ENCODE results near the gene ARHGEF4. TPM values are rescaled to one million over a fixed set of nuclear protein-coding genes. Genes with fewer than 3 reads are reported as not detected.
A peak's percentile ranks its signal among the peaks of the same experiment; 100 is the strongest.

Gene ARHGEF4
- total and polyA plus RNA-seq, 4 donors, result 1.1 to 6.9 (median 2.2) TPM

DNA sequence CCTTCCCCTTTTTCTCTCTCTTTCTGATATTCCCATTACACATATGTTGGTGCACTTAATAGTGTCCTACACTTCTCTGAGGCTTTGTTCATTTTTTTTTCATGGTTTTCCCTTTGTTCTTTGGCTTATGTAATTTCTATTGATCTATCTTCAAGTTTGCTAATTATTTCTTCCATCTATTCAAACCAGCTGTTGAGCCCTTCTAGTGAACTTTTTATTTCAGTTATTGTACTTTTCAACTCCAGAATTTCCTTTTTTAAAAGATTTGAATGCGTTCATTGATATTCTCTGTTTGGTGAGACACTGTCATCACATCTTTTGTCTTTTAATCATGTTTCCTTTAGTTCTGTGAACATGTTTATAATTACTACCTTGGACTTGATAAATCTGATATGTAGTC is 118.2 kb downstream of the ARHGEF4 start:
- 87 to 93% methylated on average over 1 of the region's 1 CpG for WGBS, 2 donors
- Histone ChIP-seq H3K4me1 (ENCODE audit: control insufficient read depth in 1 of 2, insufficient read depth in 2 of 2, low read length in 2 of 2) (no peaks in the 10 kb centered on the region), H3K27ac (ENCODE audit: low read depth in 1 of 2, low read length in 2 of 2) (no peak overlapping the region), H3K36me3 (ENCODE audit: control insufficient read depth in 1 of 2, insufficient read depth in 2 of 2, low read length in 1 of 2) (no peaks in the 10 kb centered on the region), H3K4me3 (ENCODE audit: low read length in 2 of 2) (no peak overlapping the region), H3K9me3 (ENCODE audit: control insufficient read depth, low read length) (peaks cover 1% of the 10 kb centered on the region), H3K27me3 (ENCODE audit: control insufficient read depth in 1 of 2, insufficient read depth in 2 of 2, low read length in 1 of 2) (no peaks in the 10 kb centered on the region)
- ATAC-seq (ENCODE audit: low FRiP score), result no peak
- no peak for DNase-seq
- intact Hi-C loops (cut with DNase I), result no loop called here

DNA sequence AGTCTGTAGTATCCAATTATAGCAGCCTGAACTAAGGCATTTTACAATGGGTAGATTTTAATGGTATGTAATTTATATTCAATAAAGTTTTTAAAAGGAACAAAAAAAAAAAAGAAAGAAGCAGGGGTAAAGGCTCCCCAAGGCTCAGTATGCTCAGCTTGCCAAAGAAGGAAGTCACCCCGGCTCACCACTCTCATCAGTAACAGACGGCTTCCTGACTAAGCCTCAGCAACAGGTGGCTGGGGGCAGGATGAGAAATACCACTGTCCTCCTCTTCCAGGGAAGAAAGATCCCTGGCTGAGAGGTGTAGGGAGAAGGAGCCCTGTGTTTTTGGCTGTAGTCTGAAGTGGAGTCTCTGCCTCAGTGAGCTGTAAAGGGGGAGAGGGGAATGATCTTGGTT is 121.2 kb downstream of the ARHGEF4 start:
- Histone ChIP-seq H3K4me3 (ENCODE audit: low read length in 2 of 2) (no peak overlapping the region), H3K27ac (ENCODE audit: low read depth in 1 of 2, low read length in 2 of 2) (no peak overlapping the region), H3K27me3 (ENCODE audit: control insufficient read depth in 1 of 2, insufficient read depth in 2 of 2, low read length in 1 of 2) (no peaks in the 10 kb centered on the region), H3K4me1 (ENCODE audit: control insufficient read depth in 1 of 2, insufficient read depth in 2 of 2, low read length in 2 of 2) (no peaks in the 10 kb centered on the region), H3K36me3 (ENCODE audit: control insufficient read depth in 1 of 2, insufficient read depth in 2 of 2, low read length in 1 of 2) (no peaks in the 10 kb centered on the region), H3K9me3 (ENCODE audit: control insufficient read depth, low read length) (peaks cover 1% of the 10 kb centered on the region)
- 62 to 65% methylated on average over 2 of the region's 2 CpGs for WGBS, 2 donors
- intact Hi-C loops (cut with DNase I), result no loop called here
- DNase-seq, result no peak
- ATAC-seq (ENCODE audit: low FRiP score), result no peak

DNA sequence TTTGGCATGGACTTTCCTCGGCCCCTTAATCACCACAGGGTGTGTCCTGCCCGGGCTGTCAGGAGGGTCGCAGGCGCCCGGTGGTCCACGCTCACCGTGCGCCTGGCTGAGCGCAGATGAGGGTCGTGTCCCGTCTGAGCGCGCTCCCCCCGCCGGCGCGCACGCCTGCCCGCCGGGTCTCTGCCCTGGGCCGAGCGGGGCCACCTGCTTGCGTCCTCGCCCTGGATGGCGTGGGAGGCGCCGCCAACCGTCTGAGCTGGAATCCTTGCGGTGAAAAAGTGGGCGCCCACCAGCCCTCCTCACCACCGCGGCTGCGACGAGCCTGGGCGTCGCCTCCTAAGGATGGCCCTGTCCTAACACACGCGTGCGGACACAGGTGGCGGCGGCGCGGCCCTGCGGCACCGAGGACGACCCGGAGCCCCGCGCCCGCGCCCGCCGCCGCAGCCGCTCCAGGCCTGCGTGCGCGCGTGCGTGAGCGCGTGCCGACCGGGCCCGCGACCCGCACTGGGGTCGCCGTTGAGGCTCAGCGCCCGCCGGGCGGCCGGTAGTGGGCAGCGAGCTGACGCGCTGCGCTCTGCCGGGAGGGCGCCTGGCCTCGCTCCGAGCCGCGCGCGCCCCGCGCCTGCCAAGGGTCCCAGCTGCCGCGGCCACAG is 126.6 kb downstream of the ARHGEF4 start:
- no peak for DNase-seq
- Histone ChIP-seq H3K9me3 (ENCODE audit: control insufficient read depth, low read length) (no peaks in the 10 kb centered on the region), H3K4me3 (ENCODE audit: low read length in 2 of 2) (no peak overlapping the region), H3K4me1 (ENCODE audit: control insufficient read depth in 1 of 2, insufficient read depth in 2 of 2, low read length in 2 of 2) (no peaks in the 10 kb centered on the region), H3K27me3 (ENCODE audit: control insufficient read depth in 1 of 2, insufficient read depth in 2 of 2, low read length in 1 of 2) (peaks cover 0 to 2% of the 10 kb centered on the region in 2 donors), H3K36me3 (ENCODE audit: control insufficient read depth in 1 of 2, insufficient read depth in 2 of 2, low read length in 1 of 2) (no peaks in the 10 kb centered on the region), H3K27ac (ENCODE audit: low read depth in 1 of 2, low read length in 2 of 2) (no peak overlapping the region)
- WGBS, 2 donors, result 2 to 3% methylated on average over 71 to 90 of the region's 90 CpGs
- no peak for ATAC-seq (ENCODE audit: low FRiP score)
- intact Hi-C loops (cut with DNase I), result no loop called here

DNA sequence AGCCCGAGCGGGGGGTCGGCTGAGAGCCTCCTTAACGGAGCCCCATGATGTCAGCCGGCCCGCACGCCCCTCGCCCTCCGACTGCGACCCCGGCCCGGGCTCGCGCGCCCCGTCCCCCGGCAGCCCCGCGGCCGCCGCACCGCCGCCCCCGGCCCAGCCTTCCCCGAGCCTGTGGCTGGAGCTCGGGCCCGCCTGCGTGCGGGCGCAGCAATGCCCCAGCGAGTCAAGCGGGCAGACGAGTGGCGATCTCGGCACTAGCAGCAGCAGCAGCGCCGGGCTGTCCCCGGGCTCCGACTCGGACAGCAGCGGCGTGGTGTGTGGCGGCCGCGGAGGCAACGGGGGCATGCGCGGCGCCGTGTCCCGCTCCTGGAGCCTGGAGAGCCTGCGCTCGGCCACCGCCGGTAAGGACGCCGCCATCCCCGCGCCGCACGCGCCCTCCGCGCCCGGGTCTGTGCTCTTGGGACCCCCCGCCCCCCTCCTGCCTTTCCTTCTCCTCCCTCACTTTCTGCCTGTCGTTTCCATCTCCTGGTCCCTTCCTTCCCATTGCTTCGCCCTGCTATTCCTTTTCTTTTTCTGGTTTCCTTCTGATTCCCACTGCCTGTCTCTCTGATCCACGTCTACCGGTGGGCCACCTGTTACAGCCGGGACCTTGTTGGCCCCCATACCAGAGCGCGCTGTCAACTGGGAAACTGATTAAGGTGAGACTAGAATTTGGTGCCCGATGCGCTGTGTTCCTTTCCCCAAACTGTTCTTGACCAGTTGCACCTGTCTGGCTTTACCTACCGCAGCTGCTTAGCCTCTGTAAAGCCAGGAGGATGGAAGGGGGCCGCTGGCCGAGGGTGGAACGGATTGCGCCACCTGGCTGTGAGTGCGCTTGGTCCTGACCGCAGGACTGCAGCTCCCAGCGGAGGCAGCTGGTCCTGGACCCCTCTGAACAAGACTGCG is 127.4 kb downstream of the ARHGEF4 start:
- DNase-seq (no peak), ATAC-seq (ENCODE audit: low FRiP score) (no peak)
- H3K27me3 ChIP-seq (ENCODE audit: control insufficient read depth in 1 of 2, insufficient read depth in 2 of 2, low read length in 1 of 2), result peaks cover 0 to 2% of the 10 kb centered on the region in 2 donors

DNA sequence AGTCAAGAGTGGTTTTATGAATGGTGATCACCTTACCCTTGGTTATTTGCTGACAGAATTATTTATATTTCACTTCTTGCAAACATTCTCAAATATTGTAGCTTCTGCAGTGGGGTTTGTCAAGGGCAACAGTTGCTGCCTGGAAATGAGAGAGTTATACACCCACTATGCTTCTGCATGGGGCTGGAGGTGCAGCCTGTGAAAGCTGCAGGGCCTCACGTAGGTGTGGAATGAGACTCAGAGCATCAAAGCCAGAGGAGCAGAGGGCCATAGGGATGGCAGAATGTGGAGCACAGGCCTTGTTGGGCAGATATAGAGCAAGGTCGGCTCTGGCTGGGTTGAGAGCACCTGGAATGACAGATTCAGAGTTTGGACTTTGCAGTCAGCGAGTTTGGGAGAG is 128.2 kb downstream of the ARHGEF4 start:
- 87 to 88% methylated on average over 3 of the region's 3 CpGs for WGBS, 2 donors
- intact Hi-C loops (cut with DNase I), result no loop called here
- DNase-seq (no peak), ATAC-seq (ENCODE audit: low FRiP score) (no peak)
- Histone ChIP-seq H3K27me3 (ENCODE audit: control insufficient read depth in 1 of 2, insufficient read depth in 2 of 2, low read length in 1 of 2) (peaks cover 0 to 2% of the 10 kb centered on the region in 2 donors), H3K4me1 (ENCODE audit: control insufficient read depth in 1 of 2, insufficient read depth in 2 of 2, low read length in 2 of 2) (no peaks in the 10 kb centered on the region), H3K27ac (ENCODE audit: low read depth in 1 of 2, low read length in 2 of 2) (no peak overlapping the region), H3K4me3 (ENCODE audit: low read length in 2 of 2) (no peak overlapping the region), H3K9me3 (ENCODE audit: control insufficient read depth, low read length) (no peaks in the 10 kb centered on the region), H3K36me3 (ENCODE audit: control insufficient read depth in 1 of 2, insufficient read depth in 2 of 2, low read length in 1 of 2) (no peaks in the 10 kb centered on the region)

More for the DNA sequence above, 127.4 kb downstream of the ARHGEF4 start:
- H3K4me3 ChIP-seq (ENCODE audit: low read length in 2 of 2), result peak overlapping the region in 1 of 2 donors; percentile 2
- intact Hi-C loops (cut with DNase I), result no loop called here
- H3K4me1 ChIP-seq (ENCODE audit: control insufficient read depth in 1 of 2, insufficient read depth in 2 of 2, low read length in 2 of 2), result no peaks in the 10 kb centered on the region
- WGBS, 2 donors, result 2 to 5% methylated on average over 42 to 84 of the region's 84 CpGs
- no peaks in the 10 kb centered on the region for H3K9me3 ChIP-seq (ENCODE audit: control insufficient read depth, low read length)
- H3K27ac ChIP-seq (ENCODE audit: low read depth in 1 of 2, low read length in 2 of 2), result no peak overlapping the region
- H3K36me3 ChIP-seq (ENCODE audit: control insufficient read depth in 1 of 2, insufficient read depth in 2 of 2, low read length in 1 of 2), result no peaks in the 10 kb centered on the region

DNA sequence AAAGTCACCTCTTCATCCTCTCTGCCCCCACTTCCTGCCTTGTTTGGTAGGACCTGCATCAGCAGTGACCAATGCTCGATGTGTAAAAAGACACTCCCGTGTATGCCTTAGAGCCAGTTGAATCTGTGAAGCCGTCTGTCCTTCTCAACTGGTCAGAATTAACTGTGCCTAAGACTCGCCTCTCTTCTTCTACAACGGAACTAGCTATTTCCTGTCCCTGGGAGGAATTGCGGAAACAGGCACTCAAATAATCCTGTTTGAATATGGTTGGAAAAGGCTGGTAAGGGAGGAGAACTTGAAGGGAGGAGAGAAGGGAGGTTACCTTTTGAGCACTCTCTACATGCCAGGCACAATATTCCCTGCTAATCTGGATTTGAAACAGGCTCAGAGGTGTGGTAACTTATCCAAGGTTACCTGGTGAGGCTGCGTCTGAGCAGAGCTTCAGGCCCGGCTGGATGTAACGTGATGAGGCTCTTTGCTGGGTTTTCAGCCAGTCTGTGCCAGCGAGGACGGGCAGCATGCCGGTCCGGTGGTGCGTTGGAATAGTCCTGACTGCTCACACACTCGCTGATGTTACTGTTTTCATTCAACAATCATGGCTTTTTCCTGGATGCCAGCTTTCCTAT is 129.5 kb downstream of the ARHGEF4 start:
- ATAC-seq (ENCODE audit: low FRiP score), result no peak
- no peaks in the 10 kb centered on the region for H3K4me1 ChIP-seq (ENCODE audit: control insufficient read depth in 1 of 2, insufficient read depth in 2 of 2, low read length in 2 of 2)
- no peak for DNase-seq
- 67 to 70% methylated on average over 15 of the region's 15 CpGs for WGBS, 2 donors
- no peaks in the 10 kb centered on the region for H3K9me3 ChIP-seq (ENCODE audit: control insufficient read depth, low read length)
- H3K27ac ChIP-seq (ENCODE audit: low read depth in 1 of 2, low read length in 2 of 2), result no peak overlapping the region
- peaks cover 0 to 2% of the 10 kb centered on the region in 2 donors for H3K27me3 ChIP-seq (ENCODE audit: control insufficient read depth in 1 of 2, insufficient read depth in 2 of 2, low read length in 1 of 2)
- no peaks in the 10 kb centered on the region for H3K36me3 ChIP-seq (ENCODE audit: control insufficient read depth in 1 of 2, insufficient read depth in 2 of 2, low read length in 1 of 2)
- no peak overlapping the region for H3K4me3 ChIP-seq (ENCODE audit: low read length in 2 of 2)
- intact Hi-C loops (cut with DNase I), result no loop called here

DNA sequence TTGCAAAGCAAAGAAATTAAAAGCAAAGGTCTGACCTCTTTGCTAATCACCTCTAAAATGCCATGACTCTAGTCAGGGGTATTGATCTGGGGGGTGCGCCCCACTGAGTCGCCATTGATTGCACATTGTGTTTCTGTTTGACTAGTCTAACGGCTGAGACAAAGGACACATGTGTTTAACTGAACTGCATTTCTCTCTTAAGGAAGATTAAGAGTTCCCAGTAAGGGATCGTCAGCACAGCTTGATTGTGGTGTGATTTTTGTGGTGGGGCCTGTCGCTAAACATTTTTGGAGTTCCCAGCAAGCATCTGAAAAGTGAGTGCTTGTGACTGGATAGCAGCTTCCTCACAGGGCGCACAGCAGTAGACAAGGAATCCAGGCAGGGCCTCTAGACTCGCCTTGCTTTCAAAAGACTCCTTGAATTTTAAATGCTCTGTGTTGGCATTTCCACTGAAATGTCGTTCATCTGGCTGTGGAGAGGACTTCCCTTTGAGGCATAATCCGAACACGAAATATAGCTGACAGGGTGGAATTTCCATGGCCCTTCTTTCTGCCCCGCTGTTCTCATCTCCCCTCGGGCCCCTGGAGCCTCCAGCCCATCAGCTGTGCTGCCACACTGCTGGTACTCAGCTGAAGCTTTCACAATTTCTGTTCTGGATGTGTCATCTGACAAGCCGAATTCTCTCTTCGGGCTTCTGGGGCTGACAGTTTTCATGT is 130.2 kb downstream of the ARHGEF4 start:
- DNase-seq (no peak), ATAC-seq (ENCODE audit: low FRiP score) (no peak)
- Histone ChIP-seq H3K27ac (ENCODE audit: low read depth in 1 of 2, low read length in 2 of 2) (no peak overlapping the region), H3K9me3 (ENCODE audit: control insufficient read depth, low read length) (no peaks in the 10 kb centered on the region), H3K4me1 (ENCODE audit: control insufficient read depth in 1 of 2, insufficient read depth in 2 of 2, low read length in 2 of 2) (no peaks in the 10 kb centered on the region), H3K27me3 (ENCODE audit: control insufficient read depth in 1 of 2, insufficient read depth in 2 of 2, low read length in 1 of 2) (peaks cover 0 to 2% of the 10 kb centered on the region in 2 donors), H3K4me3 (ENCODE audit: low read length in 2 of 2) (no peak overlapping the region), H3K36me3 (ENCODE audit: control insufficient read depth in 1 of 2, insufficient read depth in 2 of 2, low read length in 1 of 2) (no peaks in the 10 kb centered on the region)
- intact Hi-C loops (cut with DNase I), result no loop called here
- WGBS, 2 donors, result 82 to 83% methylated on average over 14 of the region's 14 CpGs

DNA sequence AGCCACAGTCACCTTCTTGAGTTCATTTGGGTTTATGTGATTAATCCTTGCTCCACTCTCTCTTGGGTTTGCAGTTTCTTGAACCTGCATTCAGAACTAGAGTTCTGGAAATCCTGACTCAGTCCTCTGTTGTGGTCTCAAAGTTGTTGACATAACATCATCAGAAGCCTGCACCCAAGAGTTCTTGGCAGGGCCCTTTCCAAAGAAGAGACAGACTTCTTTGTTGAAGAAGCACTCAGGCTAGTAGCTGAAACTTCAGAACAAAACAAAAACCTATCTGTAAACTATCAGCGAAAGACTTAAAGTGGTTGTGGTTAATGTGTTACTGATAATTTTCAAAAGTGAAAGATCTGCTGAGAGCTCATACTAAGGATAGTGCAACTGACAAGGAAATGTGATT is 135.7 kb downstream of the ARHGEF4 start:
- Histone ChIP-seq H3K4me3 (ENCODE audit: low read length in 2 of 2) (no peak overlapping the region), H3K36me3 (ENCODE audit: control insufficient read depth in 1 of 2, insufficient read depth in 2 of 2, low read length in 1 of 2) (no peaks in the 10 kb centered on the region), H3K27me3 (ENCODE audit: control insufficient read depth in 1 of 2, insufficient read depth in 2 of 2, low read length in 1 of 2) (no peaks in the 10 kb centered on the region), H3K9me3 (ENCODE audit: control insufficient read depth, low read length) (peaks cover under 1% of the 10 kb centered on the region), H3K27ac (ENCODE audit: low read depth in 1 of 2, low read length in 2 of 2) (no peak overlapping the region), H3K4me1 (ENCODE audit: control insufficient read depth in 1 of 2, insufficient read depth in 2 of 2, low read length in 2 of 2) (no peaks in the 10 kb centered on the region)
- ATAC-seq (ENCODE audit: low FRiP score), result no peak
- 83 to 91% methylated on average over 1 of the region's 1 CpG for WGBS, 2 donors
- DNase-seq, result no peak
- intact Hi-C loops (cut with DNase I), result no loop called here

All from aorta (tissue), 5 donors.